GM21786 (cell line): ENCODE measurements around the gene DYSF.
"Not testable (repeated sequence)": the region's sequence is repeated elsewhere in the genome, so short reads cannot be mapped to it uniquely, and the experiment has no call there.

ENCODE experiments used
- ATAC-seq: cut with Tn5 transposase; IDR thresholded peaks from one replicate; pipeline ENCODE4 v1.9.1; 2021; ENCODE audit not compliant: unreplicated experiment

Gene DYSF

DNA sequence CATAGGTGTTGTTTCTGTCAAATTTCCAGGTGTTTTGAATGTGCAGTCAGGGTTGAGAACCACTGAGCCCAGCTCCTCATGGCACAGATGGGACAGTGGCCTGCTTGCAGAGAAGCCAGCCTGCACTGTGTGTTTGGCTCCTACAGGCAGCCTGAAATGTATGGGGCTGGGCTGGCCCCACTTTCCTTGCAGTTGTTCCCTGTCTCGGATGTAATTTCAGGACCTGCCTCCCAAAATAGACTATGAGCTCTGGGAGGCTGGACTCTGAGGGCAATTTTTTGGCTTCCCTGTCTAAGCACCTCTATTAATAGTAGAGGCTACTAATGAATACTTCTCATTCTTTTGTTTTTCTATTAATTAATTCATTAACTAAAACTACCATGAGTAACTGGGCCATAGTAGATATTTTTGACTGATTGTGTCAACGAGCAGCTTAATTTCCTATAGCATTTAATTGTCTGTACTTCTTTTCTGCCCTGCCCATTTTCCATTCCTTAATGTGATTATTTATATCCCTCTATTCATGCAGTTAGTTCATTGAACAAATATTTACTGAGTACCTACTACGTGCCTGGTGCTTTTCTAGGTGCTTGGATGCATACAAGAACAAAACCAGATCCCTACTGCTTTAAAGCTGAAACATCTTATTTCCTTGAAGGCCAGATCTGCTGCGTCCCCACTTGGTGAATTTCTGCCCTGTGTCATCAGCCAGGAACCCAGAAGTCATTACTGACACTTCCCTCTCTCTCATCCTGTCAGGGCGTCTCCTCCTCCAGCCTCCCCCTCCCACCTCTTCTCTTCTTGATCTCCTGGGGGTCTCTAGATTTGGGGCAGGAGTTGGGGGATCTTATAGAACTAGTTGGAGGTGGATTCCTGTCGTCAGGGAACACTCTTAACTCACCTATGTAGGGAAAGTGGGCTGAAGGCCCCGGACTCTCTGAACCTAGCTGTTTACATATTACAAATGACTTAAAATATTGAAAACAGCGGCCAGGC lies 16.3 kb downstream of the DYSF start:
- no peak for ATAC-seq

DNA sequence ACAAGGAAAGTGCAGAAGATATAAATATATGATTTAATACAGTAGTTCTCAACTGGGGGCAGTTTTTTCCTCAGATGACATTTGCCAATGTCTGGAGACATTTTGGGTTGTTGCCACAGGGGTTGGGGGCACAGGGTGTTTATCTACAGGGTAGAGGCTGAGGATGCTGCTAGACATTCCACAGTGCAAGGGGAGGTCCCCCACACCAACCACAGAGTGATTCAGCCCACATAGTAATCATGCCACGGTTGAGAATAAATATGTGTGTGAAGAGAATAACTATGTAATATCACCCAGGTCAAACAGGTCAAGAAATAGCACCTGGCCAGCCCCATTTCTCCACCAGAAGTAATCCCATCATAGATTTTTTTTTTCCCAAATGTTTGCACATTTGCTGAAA lies 17.9 kb downstream of the DYSF start:
- no peak for ATAC-seq

DNA sequence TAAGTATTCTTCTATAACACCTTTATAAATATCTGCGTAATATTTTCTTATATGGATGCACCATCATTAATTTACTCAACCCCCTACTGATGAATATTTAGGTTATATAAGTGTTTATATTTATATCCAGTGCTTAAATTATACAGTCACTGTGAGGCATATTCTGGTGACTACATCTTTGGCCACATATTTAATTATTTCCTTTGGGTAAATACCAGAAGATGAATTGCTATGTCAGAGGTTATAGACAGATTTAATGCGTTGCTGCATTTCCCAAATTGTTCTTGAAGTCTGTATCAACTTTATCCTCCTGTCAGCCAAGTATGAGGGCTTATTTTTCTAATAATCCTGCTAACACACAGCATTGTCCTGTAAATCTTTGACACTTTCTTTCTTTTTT lies 18.7 kb downstream of the DYSF start:
- ATAC-seq, result no peak

GRCh38 chr2:71473346-71474031 lies 20.1 kb downstream of the DYSF start:
- no peak for ATAC-seq

DNA sequence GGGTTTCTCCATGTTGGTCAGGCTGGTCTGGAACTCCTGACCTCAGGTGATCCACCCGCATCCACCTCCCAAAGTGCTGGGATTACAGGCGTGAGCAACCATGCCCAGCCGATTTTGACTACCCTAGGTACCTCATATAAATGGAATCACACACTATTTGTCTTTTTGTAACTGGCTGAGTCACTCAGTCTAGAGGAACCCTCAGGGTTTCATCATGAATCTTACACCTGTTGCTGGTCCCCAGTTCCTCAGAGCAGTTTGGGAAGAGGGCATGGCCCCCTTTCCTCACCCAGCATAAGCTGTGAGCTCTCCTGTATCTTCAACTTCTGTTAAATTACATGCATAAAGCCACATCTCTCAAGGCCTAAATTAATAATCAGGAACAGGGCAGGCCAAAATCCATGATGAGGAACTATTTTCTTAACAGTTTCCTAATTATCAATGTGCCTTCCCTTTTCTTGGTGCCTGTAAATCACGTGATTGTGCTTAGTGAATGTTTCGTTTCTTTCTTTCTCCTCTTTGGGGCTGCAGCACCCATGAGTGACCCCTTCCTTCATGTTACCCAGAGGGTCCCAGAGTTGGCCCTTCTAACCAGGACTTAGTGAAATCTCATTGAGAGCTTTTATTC lies 20.9 kb downstream of the DYSF start:
- ATAC-seq, result no peak

GRCh38 chr2:71474744-71475397 lies 21.5 kb downstream of the DYSF start:
- ATAC-seq, result no peak

DNA sequence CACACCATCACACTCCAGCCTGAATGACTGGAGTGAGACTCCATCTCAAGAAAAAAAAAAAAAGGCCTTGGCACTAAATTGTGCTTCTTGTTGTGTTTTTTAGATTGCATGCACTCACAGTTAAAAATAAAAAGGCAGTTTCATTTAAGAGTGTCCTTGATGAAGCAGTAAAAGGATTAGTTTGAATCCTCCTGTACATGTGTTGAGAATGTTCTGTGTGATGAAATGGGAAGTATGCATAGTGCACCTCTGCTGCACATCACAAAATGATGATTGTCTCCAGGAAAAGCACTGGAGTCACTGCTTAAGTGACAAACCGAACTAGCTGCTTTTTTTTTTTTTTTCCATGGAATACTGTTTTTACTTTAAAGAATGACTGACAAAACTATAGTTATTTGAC lies 23.1 kb downstream of the DYSF start:
- no peak for ATAC-seq

DNA sequence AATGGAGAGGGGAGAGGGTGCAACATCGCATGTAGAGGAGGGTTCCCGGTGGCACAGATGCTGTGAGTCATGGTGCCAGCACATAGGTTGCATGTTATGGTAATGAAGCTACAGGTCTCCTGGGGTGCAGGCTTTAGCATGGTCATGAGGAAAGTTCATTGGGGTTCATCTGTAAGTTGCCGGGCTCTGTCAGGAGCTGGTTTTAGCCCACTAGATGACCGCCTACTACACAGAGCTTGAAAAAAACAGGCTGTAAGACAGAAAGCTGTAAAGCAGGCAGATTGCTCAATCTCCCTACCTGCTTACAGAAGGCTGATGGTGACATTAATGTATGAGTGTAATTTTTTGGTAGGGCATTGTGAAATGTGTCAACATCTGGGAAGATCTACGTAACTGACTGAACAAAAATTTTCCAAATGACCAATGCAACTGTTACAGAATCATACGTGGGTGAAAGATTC lies 23.9 kb downstream of the DYSF start:
- no peak for ATAC-seq

- ATAC-seq, result no peak
Observed at GRCh38 chr2:71478806-71479205, 25.4 kb downstream of the DYSF start.

DNA sequence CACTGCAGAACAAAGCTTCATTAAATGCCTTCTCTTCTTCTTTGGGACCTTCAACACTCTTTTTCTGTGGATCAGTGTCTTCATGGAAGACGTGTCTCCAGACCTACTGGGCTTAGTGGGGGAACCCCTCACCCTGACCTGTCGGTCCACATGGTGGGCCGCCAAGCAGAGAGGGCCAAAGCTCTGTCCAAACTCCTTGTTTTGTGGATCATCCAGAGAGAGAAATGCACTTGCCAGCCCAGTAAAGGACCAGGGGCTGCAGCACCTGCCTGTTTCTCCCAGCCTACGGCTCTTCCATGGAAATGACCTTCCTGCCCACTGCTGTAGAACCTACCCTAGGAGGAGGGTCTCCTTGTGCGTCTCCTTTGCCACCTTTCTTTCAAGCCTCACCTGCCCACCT lies 25.9 kb downstream of the DYSF start:
- ATAC-seq, result no peak

GRCh38 chr2:71481111-71481510 lies 27.8 kb downstream of the DYSF start:
- ATAC-seq, result no peak

DNA sequence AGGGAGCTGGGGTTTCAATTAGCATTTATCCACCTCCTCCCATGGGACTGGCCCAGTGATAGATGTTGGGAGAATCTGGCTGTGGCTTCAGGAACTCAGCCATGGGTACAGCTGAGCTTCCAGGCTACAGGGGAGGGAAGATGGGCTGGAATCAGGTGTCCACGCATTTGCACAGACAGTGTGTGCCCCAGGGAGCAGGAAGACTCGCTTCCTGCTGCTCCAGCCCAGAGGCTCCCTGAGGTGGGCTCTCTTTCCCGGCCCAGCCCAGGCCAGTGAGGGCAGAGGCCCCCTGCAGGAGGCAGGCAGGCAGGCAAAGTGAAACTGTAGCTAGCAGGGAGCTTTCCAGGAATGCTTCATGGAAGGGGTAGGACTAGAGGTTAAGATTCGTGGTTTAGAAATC lies 28.7 kb downstream of the DYSF start:
- ATAC-seq, result no peak

DNA sequence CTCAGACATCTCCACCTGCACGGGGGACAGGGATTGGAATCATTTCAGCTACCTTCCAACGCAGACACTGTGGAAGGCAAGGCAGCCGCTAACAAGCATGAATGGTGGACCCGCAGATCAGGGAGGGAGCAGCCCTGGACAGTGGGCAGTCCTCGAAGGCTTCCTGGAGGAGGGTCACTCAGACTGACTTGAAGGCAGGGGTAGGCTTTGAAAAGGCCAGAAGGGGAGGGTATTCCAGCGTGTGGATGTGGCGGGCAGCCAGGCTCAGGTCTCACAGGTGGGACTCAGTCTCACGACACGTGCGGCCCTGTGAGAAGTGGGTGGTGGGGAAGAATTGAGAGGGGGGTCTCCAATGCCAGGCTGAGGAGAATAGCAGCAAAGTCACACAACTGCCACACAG lies 29.9 kb downstream of the DYSF start:
- ATAC-seq, result no peak

DNA sequence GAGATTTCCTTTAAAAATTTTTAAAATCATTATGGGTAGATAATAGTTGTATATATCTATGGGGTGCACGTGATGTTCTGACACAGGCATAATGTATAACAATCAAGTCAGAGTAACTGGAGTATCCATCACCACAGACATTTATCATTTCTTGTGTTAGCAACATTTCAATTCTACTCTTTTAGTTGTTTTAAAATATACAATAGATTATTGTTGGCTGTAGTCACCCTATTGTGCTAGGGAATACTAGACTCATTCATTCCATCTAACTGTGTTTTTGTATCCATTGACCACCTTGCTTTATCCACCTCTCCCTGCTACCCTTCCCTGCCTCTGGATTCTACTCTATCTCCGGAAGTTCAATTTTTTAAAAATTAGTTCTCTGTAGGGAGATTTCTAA lies 31.0 kb downstream of the DYSF start:
- no peak for ATAC-seq

DNA sequence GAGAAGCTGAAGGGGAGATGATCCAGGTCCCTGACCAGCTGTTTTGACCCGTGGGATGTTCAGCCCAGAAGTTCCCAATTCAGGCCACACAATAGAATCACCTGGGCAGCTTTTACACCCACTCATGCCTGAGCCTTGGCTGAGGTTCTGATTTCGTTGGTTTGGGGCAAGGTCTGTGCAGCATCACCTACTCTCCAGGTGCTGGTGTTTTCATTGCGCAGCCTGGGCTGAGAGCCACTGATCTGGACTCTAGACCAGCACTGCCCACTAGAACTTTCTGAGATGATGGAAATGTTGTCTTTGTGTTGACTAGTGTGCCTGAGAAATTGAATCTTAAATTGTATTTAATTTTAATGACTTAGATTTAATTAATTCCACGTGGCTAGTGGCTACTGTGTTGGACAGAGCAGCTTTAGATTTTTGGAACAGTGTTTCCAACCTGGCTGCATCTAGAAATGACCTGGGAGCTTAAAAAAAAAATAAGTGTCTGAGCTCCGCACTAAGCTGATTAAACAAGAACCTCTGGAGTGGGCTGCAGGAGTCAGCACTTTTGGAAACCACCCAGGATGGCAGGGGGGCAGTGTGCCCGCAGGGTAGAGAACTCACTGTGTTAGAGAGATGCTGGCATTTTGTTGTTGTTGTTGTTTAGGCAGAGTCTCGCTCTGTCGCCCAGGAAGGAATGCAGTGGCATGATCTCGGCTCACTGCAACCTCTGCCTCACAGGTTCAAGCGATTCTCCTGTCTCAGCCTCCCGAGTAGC lies 33.7 kb downstream of the DYSF start:
- ATAC-seq, result no peak

DNA sequence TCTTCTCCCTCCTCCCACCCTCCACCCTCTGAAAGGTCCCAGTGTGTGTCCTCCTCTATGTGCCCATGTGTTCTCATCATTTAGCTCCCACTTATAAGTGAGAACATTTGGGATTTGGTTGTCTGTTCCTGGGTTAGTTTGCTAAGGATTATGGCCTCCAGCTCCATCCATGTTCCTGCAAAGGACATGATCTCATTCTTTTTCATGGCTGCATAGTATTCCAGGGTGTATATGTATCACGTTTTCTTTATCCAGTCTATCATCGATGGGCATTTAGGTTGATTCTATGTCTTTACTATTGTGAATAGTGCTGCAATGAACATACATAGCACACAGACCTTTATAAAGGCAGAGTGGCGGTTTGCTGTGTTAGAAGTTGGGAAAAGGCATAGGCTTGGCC lies 38.2 kb downstream of the DYSF start:
- ATAC-seq, result not testable (repeated sequence)

DNA sequence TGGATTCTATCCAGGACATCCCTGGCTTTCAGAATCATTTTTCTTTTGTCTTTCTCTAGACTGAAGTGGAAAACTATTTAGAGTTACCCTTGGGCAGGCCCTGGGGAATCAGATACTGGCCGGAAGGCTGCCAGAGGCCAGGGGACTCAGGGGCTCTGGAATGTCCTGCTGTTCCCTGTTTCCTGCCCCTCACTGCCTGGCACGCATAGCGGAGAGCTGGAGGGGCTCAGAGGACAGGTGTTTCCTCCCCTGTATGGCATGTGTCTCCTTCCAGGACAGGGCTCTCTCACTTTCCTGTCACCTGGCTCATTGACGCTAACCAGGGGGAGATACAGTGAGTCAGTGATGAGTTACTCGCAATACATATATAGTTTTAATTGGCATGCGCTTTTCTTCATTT lies 38.8 kb downstream of the DYSF start:
- ATAC-seq, result no peak

- no peak for ATAC-seq
Observed at GRCh38 chr2:71494091-71494490, 40.7 kb downstream of the DYSF start.

DNA sequence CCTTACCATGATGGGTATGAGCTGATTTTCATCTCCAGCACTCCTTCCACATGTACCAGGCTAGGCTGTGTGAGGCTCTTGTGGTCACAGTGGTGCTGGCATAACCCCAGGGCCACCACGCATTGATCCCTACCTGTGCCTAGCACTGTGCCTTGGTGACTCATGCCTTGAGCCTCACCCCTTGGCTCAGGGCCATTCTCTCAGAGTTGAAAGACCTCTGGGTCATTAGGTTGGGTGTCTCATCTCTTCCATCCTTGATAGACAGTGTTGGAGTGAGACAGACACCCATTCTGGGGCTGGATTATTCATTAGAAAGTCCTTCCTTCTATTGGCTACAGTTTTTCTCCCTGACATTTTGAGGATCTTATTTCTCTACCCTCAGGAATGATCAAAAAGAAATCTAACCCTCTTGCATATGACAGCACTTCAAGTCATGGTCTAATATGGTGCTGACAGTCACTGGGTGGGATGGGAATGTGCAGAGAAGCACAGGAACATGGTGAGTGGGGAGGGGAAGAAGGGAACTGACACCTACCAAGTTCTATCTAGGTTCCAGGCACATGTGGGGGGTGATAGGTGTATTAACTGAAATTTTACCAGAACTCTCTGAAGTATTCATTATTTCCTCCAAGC lies 41.3 kb downstream of the DYSF start:
- no peak for ATAC-seq

- no peak for ATAC-seq
Observed at GRCh38 chr2:71496156-71496770, 42.9 kb downstream of the DYSF start.
